Muscle of back (tissue), 11 donors: Measurements from ENCODE around the gene B4GALNT4. TPM values are rescaled to one million over a fixed set of nuclear protein-coding genes. Genes with fewer than 3 reads are reported as not detected.
"Not testable (repeated sequence)": the region's sequence is repeated elsewhere in the genome, so short reads cannot be mapped to it uniquely, and the experiment has no call there.

Experiments
- DNase-seq, 3 donors: peaks; one replicate each; pipeline versions ENCODE4 v3.0.0 to v3.0.0-alpha.2; 2013
- polyA plus RNA-seq, 10 donors: library from polyadenylated mRNA; unstranded; fragments of 120-200 nt; gene quantifications; one replicate each; pipeline ENCODE4 v1.2.1, GENCODE V29; 2013; ENCODE audit not compliant: insufficient read length in 10 of 10

B4GALNT4 gene
- polyA plus RNA-seq, 10 donors, result 9.4 to 35.6 (median 13.8) TPM

DNA sequence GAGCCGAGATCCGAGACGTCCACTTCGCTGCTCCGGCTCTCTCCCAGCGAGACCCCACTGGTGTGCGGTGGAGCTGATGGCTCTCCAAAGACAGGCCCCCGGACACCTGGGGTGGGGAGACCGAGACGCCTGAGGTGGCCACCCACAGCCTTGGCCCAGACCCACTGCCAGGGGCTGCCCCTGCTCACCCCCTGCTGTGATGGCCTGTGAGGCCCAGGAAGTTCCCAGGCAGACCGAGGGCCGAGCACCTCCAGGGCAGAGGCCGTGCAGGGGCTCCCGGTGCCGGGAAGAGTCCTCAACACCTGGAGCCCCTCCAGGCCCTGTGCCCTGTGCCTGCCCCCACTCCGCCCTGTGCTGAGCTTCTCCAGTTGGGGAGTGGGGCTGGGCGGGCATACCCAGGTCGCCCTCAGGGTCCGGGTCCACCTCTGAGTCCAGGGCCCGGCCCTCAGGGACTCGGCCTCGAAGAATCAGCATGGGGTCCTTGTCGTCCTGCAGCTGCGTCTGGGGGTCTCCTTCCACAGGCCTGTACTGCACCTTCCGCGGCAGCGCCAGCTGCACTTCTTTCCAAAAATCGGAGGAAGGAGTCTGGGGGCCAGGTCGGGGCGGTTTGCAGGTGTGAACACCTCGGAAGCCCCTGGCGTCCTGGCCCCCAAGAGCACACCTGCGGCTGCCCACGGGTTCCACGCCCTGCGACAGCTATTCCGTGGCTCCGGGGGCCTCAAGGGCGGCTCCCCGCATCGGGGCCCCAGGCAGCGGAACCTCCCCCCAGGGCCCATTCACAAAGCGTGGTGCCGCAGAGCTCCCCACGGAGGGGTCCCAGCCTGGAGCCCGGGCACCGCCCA lies 36.9 kb downstream of the B4GALNT4 start:
- no peak for DNase-seq

- peak; percentile 62 to 82 (median 69) for DNase-seq
Observed at GRCh38 chr11:406796-407650, 37.7 kb downstream of the B4GALNT4 start.

- no peak for DNase-seq
Observed at GRCh38 chr11:407651-408123, 38.4 kb downstream of the B4GALNT4 start.

DNA sequence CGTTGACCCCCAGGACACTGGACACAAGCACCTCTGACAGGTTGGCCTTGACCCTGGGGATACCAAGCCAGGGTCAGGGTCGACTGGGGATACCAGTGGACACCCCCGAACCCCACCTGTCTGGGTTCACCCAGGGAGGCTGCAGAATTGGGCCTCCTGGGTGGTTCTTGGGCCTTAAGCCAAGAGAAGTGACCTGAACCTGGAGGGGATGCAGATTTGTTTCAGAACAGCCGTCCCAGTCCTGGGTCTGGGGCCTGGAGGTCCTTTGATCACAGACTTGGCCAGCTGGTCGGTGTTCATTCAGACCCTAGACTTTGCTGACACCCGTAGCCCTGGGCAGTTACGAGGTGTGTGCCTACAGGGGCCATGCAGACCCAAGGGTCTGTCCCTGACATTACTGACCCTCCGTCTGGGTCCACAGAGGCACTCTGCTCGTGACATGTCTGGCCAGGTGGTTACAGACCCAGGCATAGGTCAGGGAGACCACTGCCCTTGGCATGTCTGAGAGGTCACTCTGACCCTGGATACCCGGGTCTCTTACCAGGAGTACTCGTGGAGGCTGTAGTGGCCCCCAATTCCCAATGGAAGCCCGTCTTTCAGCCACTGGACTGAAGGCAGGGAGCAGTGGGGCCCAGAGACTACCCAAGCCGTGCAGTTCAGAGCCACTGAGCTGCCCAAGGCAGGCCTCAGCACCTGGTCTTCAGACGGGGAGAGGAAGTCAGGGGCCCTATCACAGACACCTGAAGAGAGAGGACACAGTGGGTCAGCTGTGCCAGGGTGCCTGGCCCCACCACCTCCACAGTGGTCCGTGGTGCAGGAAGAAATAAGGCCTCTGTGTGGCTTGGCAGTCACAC lies 39.1 kb downstream of the B4GALNT4 start:
- no peak for DNase-seq

- no peak for DNase-seq
Observed at GRCh38 chr11:409008-409599, 39.8 kb downstream of the B4GALNT4 start.

DNA sequence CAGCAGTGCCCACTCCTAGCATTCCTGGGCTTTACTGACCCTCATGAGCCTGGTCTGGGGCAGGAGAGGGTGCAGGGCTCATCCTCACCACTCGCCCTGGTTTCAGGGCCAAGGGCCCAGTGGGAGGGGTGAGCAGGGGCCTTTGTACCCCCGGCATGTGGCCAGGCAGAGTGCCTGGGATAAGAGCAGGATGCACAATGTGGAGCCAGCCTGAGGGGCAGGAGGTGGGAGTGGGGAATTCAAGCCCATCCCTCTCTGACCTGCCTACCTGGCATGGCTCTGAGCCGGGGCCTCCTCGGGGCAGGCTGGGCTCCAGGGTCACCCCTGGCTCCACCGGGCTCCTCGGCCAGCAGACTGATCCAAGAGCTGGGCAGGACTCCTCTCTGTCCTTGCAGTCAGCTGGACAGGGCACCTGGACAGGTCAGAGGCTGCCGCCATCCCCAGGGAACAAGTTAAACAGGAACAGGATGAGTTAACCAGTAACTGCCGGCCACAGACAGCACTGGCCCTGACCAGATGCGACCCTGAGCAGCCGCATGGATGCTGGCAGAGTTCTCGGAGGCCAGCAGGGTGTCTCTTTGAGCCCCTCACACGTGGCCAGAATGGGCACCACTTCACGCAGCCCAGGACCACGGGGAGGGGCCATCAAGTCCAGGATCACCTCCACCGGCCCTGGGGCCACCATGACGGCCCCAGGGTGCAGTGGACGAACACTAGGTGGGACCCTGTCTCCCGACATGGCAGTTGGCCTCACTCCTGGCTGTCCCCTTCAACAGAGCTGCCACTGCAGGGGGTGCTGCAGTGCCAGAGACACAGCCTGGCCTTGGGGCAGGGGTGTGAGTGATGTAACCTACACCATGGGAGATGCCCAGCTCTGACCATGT lies 40.5 kb downstream of the B4GALNT4 start:
- no peak for DNase-seq

GRCh38 chr11:410711-411110 lies 41.4 kb downstream of the B4GALNT4 start:
- not testable (repeated sequence) for DNase-seq

- DNase-seq, result not testable (repeated sequence)
Observed at GRCh38 chr11:411520-411919, 42.2 kb downstream of the B4GALNT4 start.

DNA sequence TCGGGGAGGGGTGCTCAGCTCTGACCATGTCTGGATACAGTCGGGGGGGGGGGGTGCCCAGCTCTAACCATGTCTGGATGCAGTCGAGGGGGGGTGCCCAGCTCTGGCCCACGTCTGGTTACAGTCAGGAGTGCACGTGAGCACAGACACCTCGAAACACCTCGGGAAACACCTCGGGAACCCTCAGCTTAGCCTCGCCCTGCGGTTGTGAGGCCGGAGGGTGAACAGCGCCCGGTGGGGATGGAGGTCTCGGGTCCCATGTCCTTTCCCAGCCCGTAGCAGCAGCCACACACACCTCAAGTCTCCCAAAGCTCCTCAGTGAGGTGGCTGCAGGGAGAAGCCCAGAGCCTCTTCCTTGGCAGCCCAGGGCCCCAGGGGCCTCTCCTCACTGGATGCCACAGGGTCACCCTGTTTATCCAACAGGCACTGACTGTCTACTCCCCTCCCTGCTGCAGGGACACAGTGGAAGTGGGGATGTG lies 43.4 kb downstream of the B4GALNT4 start:
- no peak for DNase-seq

DNA sequence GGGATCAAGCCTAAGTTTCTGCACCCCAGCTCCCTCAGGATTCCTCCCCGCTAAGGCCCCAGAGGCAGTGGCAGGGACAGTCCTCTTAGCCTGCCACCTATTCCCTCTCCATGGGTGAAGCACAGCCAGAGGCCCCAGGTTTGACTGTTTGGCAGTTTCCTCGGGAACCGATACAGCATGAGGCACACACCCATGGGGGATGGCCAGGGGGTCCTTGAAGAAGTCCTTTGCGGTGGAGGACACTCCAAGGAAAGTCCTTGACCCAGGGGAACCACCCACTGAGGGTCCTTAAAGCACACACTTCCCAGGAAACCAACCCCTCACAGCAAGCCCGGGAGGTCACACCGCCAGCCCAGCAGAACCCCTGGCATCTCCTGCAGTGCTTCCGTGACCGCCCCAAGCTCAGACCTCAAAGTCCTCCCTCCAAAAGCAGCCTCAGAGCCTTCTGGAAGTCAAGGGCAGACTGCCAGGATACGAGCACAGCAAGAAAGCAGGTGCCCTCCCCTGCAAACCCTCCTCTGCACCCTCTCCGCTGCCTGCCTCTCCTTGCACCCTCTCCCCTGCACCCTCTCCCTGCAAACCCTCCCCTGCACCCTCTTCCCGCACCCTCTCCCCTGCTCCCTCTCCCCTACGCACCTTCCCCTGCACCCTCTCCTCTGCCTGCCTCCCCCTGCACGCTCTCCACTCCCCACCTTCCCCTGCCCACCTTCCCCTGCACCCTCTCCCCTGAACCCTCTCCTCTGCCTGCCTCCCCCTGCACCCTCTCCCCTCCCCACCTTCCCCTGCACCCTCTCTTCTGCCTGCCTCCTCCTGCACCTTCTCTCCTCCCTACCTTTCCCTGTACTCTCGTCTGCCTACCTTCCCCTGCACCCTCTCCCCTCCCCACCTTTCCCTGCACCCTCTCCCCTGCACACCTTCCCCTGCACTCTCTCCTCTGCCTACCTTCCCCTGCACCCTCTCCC lies 44.1 kb downstream of the B4GALNT4 start:
- DNase-seq, result no peak

DNA sequence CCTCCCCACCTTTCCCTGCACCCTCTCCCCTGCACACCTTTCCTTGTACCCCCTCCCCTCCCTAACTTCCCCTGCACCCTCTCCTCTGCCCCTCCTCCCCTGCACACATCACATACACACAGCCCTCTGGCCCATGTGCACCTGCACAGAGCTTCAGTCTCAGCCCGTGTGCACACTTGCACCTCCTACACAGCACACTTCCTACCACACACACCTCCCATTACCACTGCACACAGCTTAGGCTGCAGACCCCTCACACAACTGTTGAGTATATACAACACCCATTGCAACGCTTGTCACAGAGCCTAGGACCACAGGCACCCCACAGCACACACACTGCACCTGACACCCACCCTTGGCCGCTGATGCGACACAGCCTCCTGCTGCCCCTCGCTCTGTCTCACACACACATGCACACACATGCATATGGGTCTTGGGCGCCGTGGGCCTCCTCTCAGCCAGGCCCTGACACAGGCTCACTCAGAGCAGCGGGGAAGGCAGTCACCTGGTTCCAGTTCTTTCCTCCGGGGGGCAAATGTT lies 45.1 kb downstream of the B4GALNT4 start:
- DNase-seq, result no peak

DNA sequence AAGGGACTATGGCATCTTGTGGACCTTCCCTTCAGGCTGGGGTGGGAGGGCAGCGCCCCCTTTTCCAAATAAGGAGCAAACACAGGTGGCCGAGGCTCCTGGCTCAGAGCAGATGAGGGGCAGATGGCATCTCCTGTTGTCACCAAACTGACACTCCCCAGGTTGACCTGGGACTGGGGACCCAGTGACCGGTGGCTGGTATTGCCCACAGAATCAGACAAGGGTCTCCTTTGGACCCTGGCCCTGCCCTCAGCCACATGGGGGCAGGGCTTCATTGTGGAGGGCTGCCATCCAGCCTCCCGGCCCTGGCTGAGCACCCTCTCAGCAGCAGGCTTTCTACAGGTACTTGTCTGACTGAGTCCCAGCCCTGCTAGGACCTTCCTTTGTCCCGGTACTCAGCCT lies 46.3 kb downstream of the B4GALNT4 start:
- DNase-seq, result no peak

- DNase-seq, result no peak
Observed at GRCh38 chr11:416051-416756, 46.9 kb downstream of the B4GALNT4 start.

DNA sequence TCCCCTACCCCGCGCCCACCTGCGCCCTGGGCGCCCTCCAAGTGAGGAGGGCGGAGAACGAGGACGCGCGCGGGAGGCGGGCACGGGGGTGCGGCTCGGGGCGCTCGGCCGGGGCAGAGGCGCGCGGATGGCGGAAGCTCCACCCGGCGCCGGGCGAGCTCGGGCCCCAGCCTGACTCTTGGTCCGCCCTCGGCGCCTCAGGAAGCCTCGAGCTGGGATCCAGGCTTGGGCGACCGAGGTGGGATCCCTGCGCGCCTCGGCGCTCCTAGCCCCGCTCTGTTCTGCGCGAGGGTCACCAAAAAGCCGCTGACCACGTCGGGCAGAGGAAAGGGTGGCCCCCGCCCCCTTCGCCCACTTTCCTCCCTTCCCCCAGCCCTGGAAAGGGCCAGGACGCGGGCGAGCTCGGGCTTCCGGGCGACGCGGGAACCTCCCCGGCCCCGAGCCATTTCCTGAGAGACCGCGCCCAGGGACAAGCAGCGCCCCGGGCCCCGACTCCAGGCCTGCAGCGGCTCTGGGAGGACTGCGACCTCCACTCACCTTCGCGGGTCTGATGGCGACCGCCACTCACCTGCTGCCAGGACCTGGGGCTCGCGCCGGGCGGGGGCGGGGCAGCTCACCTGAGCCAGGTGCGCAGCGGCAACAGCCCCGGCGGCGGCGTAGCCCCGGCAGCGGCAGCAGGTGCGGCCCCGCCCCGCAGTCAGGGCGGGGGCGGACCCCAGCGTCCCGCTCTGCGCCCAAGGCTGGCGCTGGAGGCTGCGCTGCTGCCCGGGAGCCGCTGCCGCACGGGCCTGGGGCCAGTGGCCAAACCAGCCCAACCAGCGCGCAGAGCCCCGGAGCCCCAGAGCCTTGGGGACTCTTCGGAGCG lies 47.7 kb downstream of the B4GALNT4 start:
- peak in 1 of 3 donors; percentile 49 for DNase-seq

GRCh38 chr11:417652-418342 lies 48.5 kb downstream of the B4GALNT4 start:
- DNase-seq, result no peak
